IMR-90 (cell line): ENCODE results near the gene PIM1. TPM values are rescaled to one million over a fixed set of nuclear protein-coding genes. Genes with fewer than 3 reads are reported as not detected.

ENCODE experiments used
- ATAC-seq: fragments of 200-7000 bp; cut with Tn5 transposase; 2 replicates; pipeline ENCODE4 v1.9.1; 2020; ENCODE audit warnings: low read depth, mild to moderate bottlenecking, moderate library complexity
- BruUV-seq: library from RNA; stranded (reverse); fragments of 400-500 nt; replicated peaks from 2 replicates; lab custom pipeline; 2021; lab: Mats Ljungman, UMichigan
- CTCF ChIA-PET: fragments of 300-600 bp; formaldehyde crosslinking; extraction: SDS; loops from one replicate; lab custom pipeline; 2021; ENCODE audit warnings: antibody characterized with exemption; lab: Yijun Ruan, JAX
- POLR2A ChIA-PET: fragments of 300-600 bp; sonication (Branson Sonifier 250); formaldehyde crosslinking; loops from one replicate; lab custom pipeline; 2022; ENCODE audit warnings: antibody characterized with exemption; ENCODE audit not compliant: unreplicated experiment; lab: Charles Lee
- DNase-seq: peaks from one replicate; pipeline ENCODE4 v3.0.0; 2013
- H2AFZ ChIP-seq: replicated peaks from 2 replicates; pipeline ENCODE3; 2013; ENCODE audit warnings: low read length, mild to moderate bottlenecking; ENCODE audit not compliant: poor library complexity
- H2AK5ac ChIP-seq: 2 replicates; pipeline ENCODE4 v1.6.1; 2013; ENCODE audit warnings: low read depth, low read length, inconsistent platforms
- H2AK9ac ChIP-seq: replicated peaks from 2 replicates; pipeline ENCODE3; 2013; ENCODE audit warnings: mild to moderate bottlenecking, low read depth, low read length, moderate library complexity; ENCODE audit not compliant: poor library complexity
- H2BK120ac ChIP-seq: 2 replicates; pipeline ENCODE4 v1.6.1; 2013; ENCODE audit warnings: low read depth, low read length, inconsistent platforms
- H2BK15ac ChIP-seq: 3 replicates; pipeline ENCODE4 v1.6.1; 2013; ENCODE audit warnings: low read depth, low read length, inconsistent platforms
- H2BK20ac ChIP-seq: 2 replicates; pipeline ENCODE4 v1.6.1; 2013; ENCODE audit warnings: low read depth, mild to moderate bottlenecking, inconsistent platforms, low read length, moderate library complexity
- H2BK5ac ChIP-seq: 2 replicates; pipeline ENCODE4 v1.6.1; 2013; ENCODE audit warnings: mild to moderate bottlenecking, low read depth, low read length, inconsistent platforms; ENCODE audit not compliant: poor library complexity, severe bottlenecking
- H3K14ac ChIP-seq: replicated peaks from 2 replicates; pipeline ENCODE4 v1.6.1; 2013; ENCODE audit warnings: low read depth, low read length, inconsistent platforms
- H3K18ac ChIP-seq: 2 replicates; pipeline ENCODE4 v1.6.1; 2013; ENCODE audit warnings: low read depth, low read length, control low read depth
- H3K23ac ChIP-seq: 2 replicates; pipeline ENCODE4 v1.6.1; 2013; ENCODE audit warnings: low read depth, low read length, inconsistent platforms
- H3K27ac ChIP-seq: 2 replicates; pipeline ENCODE4 v1.5.1; 2013; ENCODE audit warnings: mild to moderate bottlenecking, control low read depth, low read length; ENCODE audit not compliant: insufficient read depth
- H3K27me3 ChIP-seq: 2 replicates; pipeline ENCODE4 v1.6.1; 2013; ENCODE audit warnings: low read length; ENCODE audit not compliant: control insufficient read depth, insufficient read depth
- H3K36me3 ChIP-seq: 2 replicates; pipeline ENCODE4 v1.6.1; 2013; ENCODE audit warnings: low read length, mixed read lengths; ENCODE audit not compliant: control insufficient read depth, insufficient read depth
- H3K4ac ChIP-seq: 2 replicates; pipeline ENCODE4 v1.6.1; 2013; ENCODE audit warnings: low read depth, low read length, inconsistent platforms
- H3K4me1 ChIP-seq: 2 replicates; pipeline ENCODE4 v1.6.1; 2013; ENCODE audit warnings: low read length, mixed read lengths; ENCODE audit not compliant: control insufficient read depth, insufficient read depth
- H3K4me2 ChIP-seq: 2 replicates; pipeline ENCODE4 v1.6.1; 2013; ENCODE audit warnings: low read depth, mild to moderate bottlenecking, control low read depth, low read length, moderate library complexity
- H3K4me3 ChIP-seq: 2 replicates; pipeline ENCODE4 v1.5.1; 2013; ENCODE audit warnings: low read depth, mild to moderate bottlenecking, control low read depth, low read length, moderate library complexity; ENCODE audit not compliant: insufficient read depth
- H3K56ac ChIP-seq: 2 replicates; pipeline ENCODE4 v1.6.1; 2013; ENCODE audit warnings: low read length, inconsistent platforms; ENCODE audit not compliant: insufficient read depth; ENCODE audit errors: extremely low read depth
- H3K79me1 ChIP-seq, 2 experiments: 2 replicates each; pipeline ENCODE4 v1.6.1; 2013; ENCODE audit warnings: low read length in 2 of 2, inconsistent platforms in 1 of 2, low read depth in 1 of 2
- H3K9ac ChIP-seq: 2 replicates; pipeline ENCODE4 v1.6.1; 2013; ENCODE audit warnings: low read depth, low read length, control low read depth
- H3K9me1 ChIP-seq: 2 replicates; pipeline ENCODE4 v1.6.1; 2013; ENCODE audit warnings: low read length, inconsistent platforms; ENCODE audit not compliant: insufficient read depth
- H3K9me3 ChIP-seq: 2 replicates; pipeline ENCODE4 v1.6.1; 2013; ENCODE audit warnings: low read length; ENCODE audit not compliant: control insufficient read depth, insufficient read depth
- H4K20me1 ChIP-seq: 2 replicates; pipeline ENCODE4 v1.6.1; 2013; ENCODE audit warnings: low read length, inconsistent platforms; ENCODE audit not compliant: insufficient read depth
- H4K5ac ChIP-seq: 2 replicates; pipeline ENCODE4 v1.6.1; 2013; ENCODE audit warnings: mild to moderate bottlenecking, low read depth, low read length, control low read depth
- H4K8ac ChIP-seq, 2 experiments: 2 replicates each; pipeline ENCODE4 v1.6.1; 2013; ENCODE audit warnings: low read depth in 2 of 2, low read length in 2 of 2, control low read depth in 1 of 2, inconsistent platforms in 1 of 2
- H4K91ac ChIP-seq: 2 replicates; pipeline ENCODE4 v1.6.1; 2013; ENCODE audit warnings: low read depth, low read length, inconsistent platforms; ENCODE audit not compliant: insufficient read depth
- CHD1 ChIP-seq: IDR thresholded peaks from 2 replicates; pipeline ENCODE4 v1.6.1; 2012; ENCODE audit warnings: low read depth, low read length, improper control_type of control experiment
- FOS ChIP-seq: fragments of 150-350 bp; IDR thresholded peaks from 2 replicates; pipeline ENCODE4 v1.6.1; 2016; ENCODE audit warnings: low read depth, low read length
- MAFK ChIP-seq: IDR thresholded peaks from 2 replicates; pipeline ENCODE4 v1.6.1; 2012; ENCODE audit warnings: low read depth, low read length, improper control_type of control experiment
- MAZ ChIP-seq: IDR thresholded peaks from 2 replicates; pipeline ENCODE4 v1.6.1; 2012; ENCODE audit warnings: low read depth, mild to moderate bottlenecking, low read length, improper control_type of control experiment, moderate library complexity, borderline replicate concordance
- NFE2L2 ChIP-seq: fragments of 150-350 bp; IDR thresholded peaks from 2 replicates; pipeline ENCODE4 v1.6.1; 2016; ENCODE audit warnings: low read depth, mild to moderate bottlenecking, low read length
- POLR2A ChIP-seq: IDR thresholded peaks from 2 replicates; pipeline ENCODE4 v1.6.1; 2012; ENCODE audit warnings: mild to moderate bottlenecking, low read depth, low read length
- RAD21 ChIP-seq: IDR thresholded peaks from 2 replicates; pipeline ENCODE4 v1.6.1; 2012; ENCODE audit warnings: low read length, improper control_type of control experiment
- RCOR1 ChIP-seq: IDR thresholded peaks from 2 replicates; pipeline ENCODE4 v1.6.1; 2012; ENCODE audit warnings: mild to moderate bottlenecking, low read length, improper control_type of control experiment; ENCODE audit not compliant: insufficient replicate concordance
- RFX5 ChIP-seq: IDR thresholded peaks from 2 replicates; pipeline ENCODE4 v1.8.0; 2012; ENCODE audit warnings: low read depth, mild to moderate bottlenecking, low read length, moderate library complexity
- USF2 ChIP-seq: fragments of 150-350 bp; IDR thresholded peaks from 2 replicates; pipeline ENCODE4 v1.6.1; 2017; ENCODE audit warnings: mild to moderate bottlenecking, antibody characterized with exemption, low read length, low read depth
- WGBS, 2 experiments: methylation state at CpG; one replicate each; pipeline versions ENCODE4 v1.1.5 to v1.1.7; 2013; ENCODE audit warnings: missing lambda C conversion rate in 2 of 2; ENCODE audit not compliant: insufficient read length in 1 of 2; ENCODE audit errors: extremely low coverage in 2 of 2; 5-methylcytosine and 5-hydroxymethylcytosine counted together
- dilution Hi-C: fragments of 300-500 bp; cut with HindIII; formaldehyde crosslinking; loops from one replicate; pipeline ENCODE4 v1.14.3; 2018; ENCODE audit warnings: low sequenced_read_pairs; ENCODE audit not compliant: unreplicated experiment
- in situ Hi-C: fragments of 300-500 bp; cut with MboI; formaldehyde crosslinking; loops from 3 replicates; pipeline ENCODE4 v1.14.3; 2019; ENCODE audit warnings: low sequenced_read_pairs, inconsistent platforms, mixed read lengths
- intact Hi-C: fragments of 100-400 bp; cut with micrococcal nuclease; formaldehyde crosslinking; loops from 2 replicates; pipeline ENCODE4 v1.10.0; 2022
- polyA plus RNA-seq, 3 experiments: library from polyadenylated mRNA; depleted of rRNA; stranded (reverse); fragments of >200 nt; gene quantifications; 2 replicates each; pipeline ENCODE4 v1.2.3, GENCODE V29; 2012; ENCODE audit warnings: low replicate concordance in 1 of 3
- total RNA-seq: library from RNA; depleted of rRNA; stranded (reverse); fragments of >200 nt; gene quantifications from 2 replicates; pipeline ENCODE4 v1.2.3, GENCODE V29; 2012
- TF ChIP-seq, protein P1 (sequence below): fragments of 150-350 bp; IDR thresholded peaks from 2 replicates; pipeline ENCODE4 v1.6.1; 2016; ENCODE audit warnings: low read depth, mild to moderate bottlenecking, low read length, moderate library complexity, borderline replicate concordance
- TF ChIP-seq, protein P2 (sequence below): conservative IDR thresholded peaks from 2 replicates; pipeline ENCODE4 v1.5.1; 2012; ENCODE audit warnings: mild to moderate bottlenecking, low read depth, low read length, improper control_type of control experiment

PIM1 gene
- total and polyA plus RNA-seq, 2 of the 4 experiments (the other 2 are of a cell fraction): 7.2 to 18.5 TPM

- no peak overlapping the region for H3K23ac ChIP-seq
- no peak overlapping the region for H4K5ac ChIP-seq
- peak overlapping the region; percentile 62 for H3K4ac ChIP-seq
- H2BK20ac ChIP-seq: peak overlapping the region; percentile 48; the same call in 1 of the 2 replicates
- no peak overlapping the region for H3K4me3 ChIP-seq
- no peak overlapping the region for H3K4me2 ChIP-seq
- no peak overlapping the region for H3K27ac ChIP-seq
- H2AK9ac ChIP-seq: no peak overlapping the region
- ATAC-seq (no peak), DNase-seq (no peak)
- no peak overlapping the region; the same call in 2 of the 3 replicates for H2BK15ac ChIP-seq
- no peak overlapping the region for H2BK5ac ChIP-seq
- in situ Hi-C loops: no loop called here
- POLR2A ChIA-PET: no interaction called here
- H2AFZ ChIP-seq: peak overlapping the region; percentile 78
- 51% methylated on average over 8 of the region's 20 CpGs; no CpG with 5 or more reads in 1 of the 2 experiments for WGBS, 2 experiments
- no peak overlapping the region; the same call in 1 of the 2 replicates for H3K18ac ChIP-seq
- no peak overlapping the region for H3K56ac ChIP-seq
- H4K91ac ChIP-seq: peak overlapping the region; percentile 51
- no peak overlapping the region for H3K9ac ChIP-seq
- peaks cover 12% of the 10 kb centered on the region for H3K4me1 ChIP-seq
- intact Hi-C loops: no loop called here
- no peaks in the 10 kb centered on the region for H4K20me1 ChIP-seq
- dilution Hi-C loops: no loop called here
- no peaks in the 10 kb centered on the region for H3K79me1 ChIP-seq
- no peaks in the 10 kb centered on the region for H3K36me3 ChIP-seq
- peak overlapping the region; percentile 54; the same call in 1 of the 2 replicates for H2AK5ac ChIP-seq
- no peak overlapping the region for H3K14ac ChIP-seq
- H3K27me3 ChIP-seq: no peaks in the 10 kb centered on the region
- no peaks in the 10 kb centered on the region; the same call in 1 of the 2 replicates for H3K9me1 ChIP-seq
- TF ChIP-seq CHD1: no peak
- TF ChIP-seq RCOR1: no peak
- TF ChIP-seq, protein P1, sequence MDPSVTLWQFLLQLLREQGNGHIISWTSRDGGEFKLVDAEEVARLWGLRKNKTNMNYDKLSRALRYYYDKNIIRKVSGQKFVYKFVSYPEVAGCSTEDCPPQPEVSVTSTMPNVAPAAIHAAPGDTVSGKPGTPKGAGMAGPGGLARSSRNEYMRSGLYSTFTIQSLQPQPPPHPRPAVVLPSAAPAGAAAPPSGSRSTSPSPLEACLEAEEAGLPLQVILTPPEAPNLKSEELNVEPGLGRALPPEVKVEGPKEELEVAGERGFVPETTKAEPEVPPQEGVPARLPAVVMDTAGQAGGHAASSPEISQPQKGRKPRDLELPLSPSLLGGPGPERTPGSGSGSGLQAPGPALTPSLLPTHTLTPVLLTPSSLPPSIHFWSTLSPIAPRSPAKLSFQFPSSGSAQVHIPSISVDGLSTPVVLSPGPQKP: no peak
- TF ChIP-seq POLR2A: no peak
- TF ChIP-seq MAFK: no peak
- TF ChIP-seq RFX5: no peak
- TF ChIP-seq MAZ: no peak
- TF ChIP-seq, protein P2, sequence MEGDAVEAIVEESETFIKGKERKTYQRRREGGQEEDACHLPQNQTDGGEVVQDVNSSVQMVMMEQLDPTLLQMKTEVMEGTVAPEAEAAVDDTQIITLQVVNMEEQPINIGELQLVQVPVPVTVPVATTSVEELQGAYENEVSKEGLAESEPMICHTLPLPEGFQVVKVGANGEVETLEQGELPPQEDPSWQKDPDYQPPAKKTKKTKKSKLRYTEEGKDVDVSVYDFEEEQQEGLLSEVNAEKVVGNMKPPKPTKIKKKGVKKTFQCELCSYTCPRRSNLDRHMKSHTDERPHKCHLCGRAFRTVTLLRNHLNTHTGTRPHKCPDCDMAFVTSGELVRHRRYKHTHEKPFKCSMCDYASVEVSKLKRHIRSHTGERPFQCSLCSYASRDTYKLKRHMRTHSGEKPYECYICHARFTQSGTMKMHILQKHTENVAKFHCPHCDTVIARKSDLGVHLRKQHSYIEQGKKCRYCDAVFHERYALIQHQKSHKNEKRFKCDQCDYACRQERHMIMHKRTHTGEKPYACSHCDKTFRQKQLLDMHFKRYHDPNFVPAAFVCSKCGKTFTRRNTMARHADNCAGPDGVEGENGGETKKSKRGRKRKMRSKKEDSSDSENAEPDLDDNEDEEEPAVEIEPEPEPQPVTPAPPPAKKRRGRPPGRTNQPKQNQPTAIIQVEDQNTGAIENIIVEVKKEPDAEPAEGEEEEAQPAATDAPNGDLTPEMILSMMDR: no peak
- TF ChIP-seq USF2: no peak
- no peak for TF ChIP-seq FOS
- TF ChIP-seq RAD21: no peak
- TF ChIP-seq NFE2L2: no peak
- CTCF ChIA-PET: interaction anchor here (0.7 kb wide), 1 partner anchor 16 kb away, joined by 3 read pairs; no protein-coding TSS in a partner anchor
- H2BK120ac ChIP-seq: no peak overlapping the region
- peak overlapping the region in 1 of 2 experiments; percentile 59; a peak in 1 of 4 replicates for H4K8ac ChIP-seq
- no TSS peak for BruUV-seq
- no peaks in the 10 kb centered on the region for H3K9me3 ChIP-seq
Observed at GRCh38 chr6:37125774-37126492, 44.0 kb upstream of the PIM1 start.
